ENCODE data around the gene ACAA1.
"Not testable (repeated sequence)": the region's sequence is repeated elsewhere in the genome, so short reads cannot be mapped to it uniquely, and the experiment has no call there.

ACAA1 gene

DNA sequence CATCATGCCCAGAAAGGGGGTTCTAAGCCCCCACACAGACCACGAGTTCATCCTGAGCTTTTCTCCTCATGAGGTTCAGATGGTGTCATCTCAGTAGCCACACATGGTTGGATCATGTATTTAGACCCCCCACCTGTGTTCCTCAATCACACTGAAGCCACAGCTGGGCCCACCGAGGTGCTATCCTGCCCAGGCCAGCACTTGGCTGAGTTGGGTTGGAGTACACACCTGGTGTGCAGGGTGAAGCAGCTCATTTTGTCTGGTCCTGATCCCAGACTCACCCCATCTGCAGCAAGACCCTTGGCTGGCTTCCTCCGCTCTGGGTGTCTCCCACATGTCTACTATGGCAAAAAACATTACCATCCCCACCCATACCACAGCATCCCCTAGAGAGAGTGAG, 41.9 kb downstream of the ACAA1 start:
- TF ChIP-seq, protein P1, sequence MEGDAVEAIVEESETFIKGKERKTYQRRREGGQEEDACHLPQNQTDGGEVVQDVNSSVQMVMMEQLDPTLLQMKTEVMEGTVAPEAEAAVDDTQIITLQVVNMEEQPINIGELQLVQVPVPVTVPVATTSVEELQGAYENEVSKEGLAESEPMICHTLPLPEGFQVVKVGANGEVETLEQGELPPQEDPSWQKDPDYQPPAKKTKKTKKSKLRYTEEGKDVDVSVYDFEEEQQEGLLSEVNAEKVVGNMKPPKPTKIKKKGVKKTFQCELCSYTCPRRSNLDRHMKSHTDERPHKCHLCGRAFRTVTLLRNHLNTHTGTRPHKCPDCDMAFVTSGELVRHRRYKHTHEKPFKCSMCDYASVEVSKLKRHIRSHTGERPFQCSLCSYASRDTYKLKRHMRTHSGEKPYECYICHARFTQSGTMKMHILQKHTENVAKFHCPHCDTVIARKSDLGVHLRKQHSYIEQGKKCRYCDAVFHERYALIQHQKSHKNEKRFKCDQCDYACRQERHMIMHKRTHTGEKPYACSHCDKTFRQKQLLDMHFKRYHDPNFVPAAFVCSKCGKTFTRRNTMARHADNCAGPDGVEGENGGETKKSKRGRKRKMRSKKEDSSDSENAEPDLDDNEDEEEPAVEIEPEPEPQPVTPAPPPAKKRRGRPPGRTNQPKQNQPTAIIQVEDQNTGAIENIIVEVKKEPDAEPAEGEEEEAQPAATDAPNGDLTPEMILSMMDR (IDR thresholded peaks at IDR 0.05; ENCODE audit: extremely low read depth, missing control alignments), result no peak
- no peak for DNase-seq (ENCODE audit: low spot score)

DNA sequence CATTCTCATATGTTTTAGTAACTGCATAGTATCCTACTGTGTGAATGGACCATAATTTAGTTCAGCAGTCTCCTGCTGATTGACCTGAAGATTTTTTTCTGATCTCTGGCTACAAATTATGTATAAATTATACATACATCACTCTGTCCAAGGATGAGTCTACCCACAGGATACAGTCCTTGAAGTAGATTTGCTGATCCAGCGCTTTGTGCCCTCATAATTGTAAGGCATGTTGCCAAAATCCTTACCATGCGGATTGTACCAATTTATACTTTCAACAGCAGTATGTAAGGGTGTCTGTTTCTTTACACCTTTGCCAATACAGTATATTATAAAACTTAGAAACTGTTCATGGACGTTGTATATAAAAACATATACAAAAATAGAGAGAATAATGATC, 46.5 kb downstream of the ACAA1 start:
- no peak for DNase-seq (ENCODE audit: low spot score)
- TF ChIP-seq, protein P1 (IDR thresholded peaks at IDR 0.05; ENCODE audit: extremely low read depth, missing control alignments), result no peak

DNA sequence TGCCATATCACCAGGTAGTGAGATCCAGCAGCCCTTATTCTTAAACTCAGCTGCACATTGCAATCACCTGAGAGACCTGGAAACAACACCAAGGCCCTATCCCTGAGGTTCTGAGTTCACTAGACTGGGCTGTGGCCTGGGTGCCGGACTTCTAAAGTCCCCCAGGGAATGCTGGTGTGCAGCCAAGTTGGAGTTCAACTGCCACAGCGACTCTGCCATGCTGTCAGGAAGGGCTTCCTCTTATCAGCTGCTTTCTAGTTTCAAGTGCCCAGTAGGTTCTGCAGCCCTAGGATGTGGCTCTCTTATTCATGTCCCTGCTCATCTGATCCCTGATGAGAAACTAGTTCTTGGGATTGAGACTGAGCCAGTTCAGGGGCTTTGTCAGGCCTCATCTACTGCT, 47.8 kb downstream of the ACAA1 start:
- DNase-seq (ENCODE audit: low spot score), result no peak
- TF ChIP-seq, protein P1 (IDR thresholded peaks at IDR 0.05; ENCODE audit: extremely low read depth, missing control alignments), result no peak

DNA sequence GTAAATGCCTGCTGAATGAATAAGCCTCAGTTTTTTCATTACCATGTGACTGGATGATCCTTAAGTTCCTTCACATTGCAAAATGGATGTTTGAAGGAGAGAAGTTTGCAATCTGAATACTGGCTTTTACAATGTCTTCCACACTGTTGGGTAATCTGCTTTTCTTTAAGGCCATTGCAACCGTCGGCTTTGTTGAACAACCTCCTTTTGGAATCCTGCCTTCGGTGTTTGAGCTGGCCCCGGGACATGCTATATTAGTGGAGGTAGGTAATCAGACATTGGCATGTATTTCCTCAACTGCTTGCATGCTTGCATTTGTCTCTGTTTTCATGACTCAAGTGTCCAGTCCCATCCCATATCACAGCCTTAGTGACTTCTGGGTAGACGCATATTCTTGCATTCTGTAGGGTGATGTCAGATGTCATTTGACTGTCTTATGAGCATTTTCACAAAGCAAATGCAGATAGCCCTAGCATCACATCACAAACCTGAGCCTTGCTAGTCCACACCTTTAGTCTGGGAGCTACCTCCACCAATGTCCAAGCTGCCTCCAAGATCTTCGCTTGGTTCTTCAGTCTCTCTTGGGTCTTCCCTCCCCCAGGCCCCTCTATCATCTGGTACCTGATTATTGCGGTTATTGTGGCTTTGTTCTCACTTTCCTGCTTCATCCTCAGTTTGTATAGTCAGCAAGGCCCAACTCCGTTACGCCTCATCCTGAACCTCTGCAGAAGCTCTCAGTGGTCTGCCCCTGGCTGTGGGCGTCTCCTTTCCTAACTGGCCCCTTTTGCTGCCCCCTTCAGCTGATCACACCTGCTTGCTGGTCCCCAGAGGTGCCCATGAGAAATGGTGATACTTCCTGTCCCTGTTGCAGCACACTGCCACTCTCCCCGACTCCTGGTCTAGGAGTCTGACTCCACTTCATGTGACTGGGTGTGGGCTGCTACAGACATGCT, 48.5 kb downstream of the ACAA1 start:
- DNase-seq (ENCODE audit: low spot score), result no peak
- TF ChIP-seq, protein P1 (IDR thresholded peaks at IDR 0.05; ENCODE audit: extremely low read depth, missing control alignments), result no peak

DNA sequence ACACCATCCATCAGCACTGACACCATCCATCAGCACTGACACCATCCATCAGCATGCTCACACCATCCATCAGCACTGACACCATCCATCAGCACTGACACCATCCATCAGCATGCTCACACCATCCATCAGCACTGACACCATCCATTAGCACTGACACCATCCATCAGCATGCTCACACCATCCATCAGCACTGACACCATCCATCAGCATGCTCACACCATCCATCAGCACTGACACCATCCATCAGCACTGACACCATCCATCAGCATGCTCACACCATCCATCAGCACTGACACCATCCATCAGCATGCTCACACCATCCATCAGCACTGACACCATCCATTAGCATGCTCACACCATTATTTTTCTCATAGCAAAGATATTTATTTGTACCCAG, 49.6 kb downstream of the ACAA1 start:
- DNase-seq (ENCODE audit: low spot score), result not testable (repeated sequence)

DNA sequence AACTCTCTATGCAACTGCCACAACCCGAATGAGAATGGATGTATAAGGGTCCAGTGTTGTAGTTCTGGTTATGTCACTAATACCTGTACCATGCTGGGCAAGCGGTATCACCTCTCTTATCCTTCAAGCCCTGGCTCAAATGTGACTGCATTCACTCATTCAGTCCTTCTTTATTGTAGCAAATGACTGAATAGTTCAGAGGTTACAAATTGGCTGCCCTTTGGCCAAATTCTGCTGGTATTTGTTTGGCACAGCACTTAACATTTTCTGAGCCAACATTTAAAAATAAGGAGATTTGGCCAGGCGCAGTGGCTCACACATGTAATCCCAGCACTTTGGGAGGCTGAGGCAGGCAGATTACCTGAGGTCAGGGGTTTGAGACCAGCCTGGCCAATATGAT, 50.4 kb downstream of the ACAA1 start:
- DNase-seq (ENCODE audit: low spot score), result no peak
- TF ChIP-seq, protein P1 (IDR thresholded peaks at IDR 0.05; ENCODE audit: extremely low read depth, missing control alignments), result no peak

DNA sequence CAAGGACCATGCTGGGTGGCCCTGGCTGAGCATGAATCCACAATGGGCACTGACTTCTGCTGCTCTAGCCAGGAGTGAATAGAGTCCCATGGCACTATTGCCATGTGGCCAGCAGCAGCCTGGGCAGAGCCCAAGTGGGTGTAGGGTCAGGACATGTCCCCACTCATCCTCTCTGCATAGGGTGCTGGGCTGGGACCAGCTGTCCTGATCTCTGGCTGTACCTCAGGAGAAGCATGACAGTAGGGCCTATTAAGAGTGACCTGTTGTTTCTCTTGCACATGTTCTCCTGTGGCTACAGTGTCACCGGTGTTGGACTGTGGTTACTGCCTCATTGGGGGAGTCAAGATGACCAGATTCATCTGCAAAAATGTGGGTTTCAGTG, 51.0 kb downstream of the ACAA1 start:
- no peak for DNase-seq (ENCODE audit: low spot score)
- TF ChIP-seq, protein P1 (IDR thresholded peaks at IDR 0.05; ENCODE audit: extremely low read depth, missing control alignments), result no peak

All from GM20000 (cell line).